ENCODE measurements around the gene ZBTB20. TPM values are rescaled to one million over a fixed set of nuclear protein-coding genes. Genes with fewer than 3 reads are reported as not detected.

Gene ZBTB20
- total RNA-seq, 1 donor from 2014 or later, result 11.2 TPM

- no peak overlapping the region for H3K4me3 ChIP-seq (ENCODE audit: low read depth, low read length)
- no peak for TF ChIP-seq CTCF (conservative IDR thresholded peaks at IDR 0.05; ENCODE audit: low read depth, low read length)
- DNase-seq (ENCODE audit: low read depth), result no peak
These were observed 531.5 kb downstream of the ZBTB20 start for GRCh38 chr3:114615523-114616085.

GRCh38 chr3:114609973-114610630, 537.0 kb downstream of the ZBTB20 start:
- H3K4me3 ChIP-seq (ENCODE audit: low read depth, low read length), result no peak overlapping the region
- TF ChIP-seq CTCF (conservative IDR thresholded peaks at IDR 0.05; ENCODE audit: low read depth, low read length), result no peak
- no peak for DNase-seq (ENCODE audit: low read depth)

- no peak for TF ChIP-seq CTCF (conservative IDR thresholded peaks at IDR 0.05; ENCODE audit: low read depth, low read length)
- peak; percentile 87 for DNase-seq (ENCODE audit: low read depth)
- H3K4me3 ChIP-seq (ENCODE audit: low read depth, low read length), result no peak overlapping the region
These were observed 538.8 kb downstream of the ZBTB20 start for GRCh38 chr3:114608293-114608692.

GRCh38 chr3:114606336-114606735, 540.8 kb downstream of the ZBTB20 start:
- no peak for DNase-seq (ENCODE audit: low read depth)
- no peak for TF ChIP-seq CTCF (conservative IDR thresholded peaks at IDR 0.05; ENCODE audit: low read depth, low read length)
- no peak overlapping the region for H3K4me3 ChIP-seq (ENCODE audit: low read depth, low read length)

GRCh38 chr3:114600571-114600970, 546.5 kb downstream of the ZBTB20 start:
- H3K4me3 ChIP-seq (ENCODE audit: low read depth, low read length), result no peak overlapping the region
- no peak for TF ChIP-seq CTCF (conservative IDR thresholded peaks at IDR 0.05; ENCODE audit: low read depth, low read length)
- DNase-seq (ENCODE audit: low read depth), result no peak

GRCh38 chr3:114597871-114598270, 549.2 kb downstream of the ZBTB20 start:
- H3K4me3 ChIP-seq (ENCODE audit: low read depth, low read length), result no peak overlapping the region
- DNase-seq (ENCODE audit: low read depth), result no peak
- TF ChIP-seq CTCF (conservative IDR thresholded peaks at IDR 0.05; ENCODE audit: low read depth, low read length), result no peak

- no peak overlapping the region for H3K4me3 ChIP-seq (ENCODE audit: low read depth, low read length)
- TF ChIP-seq CTCF (conservative IDR thresholded peaks at IDR 0.05; ENCODE audit: low read depth, low read length), result peak; percentile 35
- no peak for DNase-seq (ENCODE audit: low read depth)
These were observed 550.1 kb downstream of the ZBTB20 start for GRCh38 chr3:114597012-114597411.
